Activated CD8-positive, alpha-beta memory T cell treated with anti-CD3 and anti-CD28 coated beads for 1 hour (primary cell): ENCODE results near the gene GSTT4.
"Not testable (repeated sequence)": the region's sequence is repeated elsewhere in the genome, so short reads cannot be mapped to it uniquely, and the experiment has no call there.

Experiments
- DNase-seq, 2 donors: peaks; one replicate each; pipeline ENCODE4 v3.0.0-alpha.2; 2020; ENCODE audit warnings: low read depth in 1 of 2; ENCODE audit errors: extremely low read depth in 1 of 2

The GSTT4 gene

DNA sequence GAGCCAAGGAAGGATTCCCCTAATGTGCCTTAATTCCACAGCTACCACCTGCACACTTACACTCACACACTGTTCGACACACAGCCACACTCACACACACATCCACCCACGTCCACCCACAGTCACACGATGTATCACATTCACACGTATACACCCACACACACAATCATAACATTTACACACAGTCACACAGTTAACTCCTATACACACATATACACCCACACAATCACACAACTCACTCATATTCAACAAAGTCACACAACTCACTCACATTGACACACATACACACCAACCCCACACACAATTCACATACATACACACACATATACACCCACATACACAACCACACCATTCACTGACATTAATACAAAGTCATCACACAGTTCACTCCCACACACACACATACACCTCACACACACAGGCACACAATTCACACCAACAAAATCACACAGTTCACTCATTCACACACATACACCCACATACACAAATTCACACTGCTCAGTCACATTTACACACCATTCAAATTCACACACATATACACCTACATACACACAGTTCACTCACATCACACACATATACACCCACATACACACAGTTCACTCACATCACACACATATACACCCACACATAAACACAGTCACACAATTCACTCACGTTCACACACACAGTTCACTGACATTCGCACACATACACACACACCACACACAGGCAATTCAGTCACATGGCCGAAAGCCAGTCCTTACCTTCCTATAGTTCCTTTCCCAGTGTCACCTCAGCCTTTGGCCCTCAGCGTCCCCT lies 50.9 kb downstream of the GSTT4 start:
- not testable (repeated sequence) for DNase-seq

DNA sequence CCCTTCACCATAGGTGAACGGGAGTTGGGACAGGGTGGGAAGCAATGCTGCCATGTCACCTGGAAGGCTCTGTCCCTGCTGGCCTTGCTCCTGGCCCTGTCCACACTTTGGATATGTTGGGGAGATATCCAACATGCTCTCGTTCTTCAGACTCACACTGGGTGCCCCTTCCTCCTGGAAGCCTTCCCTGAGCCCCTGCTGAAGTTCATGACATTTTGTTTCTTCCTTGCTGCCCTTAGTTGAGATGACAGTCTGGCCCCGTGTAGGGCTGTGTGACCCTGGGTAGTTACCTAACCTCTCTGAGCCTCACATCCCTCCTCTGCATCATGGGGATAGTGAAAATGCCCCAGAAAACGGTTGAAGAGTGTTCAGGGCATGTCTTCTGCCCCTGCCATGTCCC lies 51.8 kb downstream of the GSTT4 start:
- not testable (repeated sequence) for DNase-seq

DNA sequence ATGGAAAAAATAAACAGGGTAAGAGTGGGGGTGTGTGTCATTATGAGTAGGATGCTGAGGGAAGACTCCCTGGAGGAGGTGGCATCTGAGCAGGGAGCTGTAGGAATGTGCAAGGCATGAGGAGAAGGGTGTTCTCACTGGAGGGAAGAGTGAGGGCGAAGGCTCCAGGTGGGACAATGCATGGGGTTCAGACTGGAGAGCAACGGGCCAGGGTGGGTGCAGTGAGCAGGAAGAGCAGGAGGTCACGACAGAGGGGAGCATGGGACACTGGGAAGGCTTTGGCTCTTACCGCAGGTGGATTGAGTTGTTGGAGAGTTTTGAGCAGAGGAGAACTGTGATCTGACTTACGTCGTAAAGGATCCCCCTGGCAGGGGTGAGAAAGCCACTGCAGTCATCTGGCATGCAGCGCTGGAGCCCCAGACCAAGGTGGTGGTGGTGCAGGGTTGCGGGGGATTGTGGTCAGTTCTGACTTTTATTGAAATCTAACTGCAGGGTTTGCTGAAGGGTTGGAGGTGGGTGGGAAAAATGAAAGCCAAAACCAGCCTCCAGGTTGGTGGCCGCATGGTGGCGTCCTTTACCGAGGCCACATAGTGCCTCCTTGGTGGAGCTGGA lies 52.4 kb downstream of the GSTT4 start:
- not testable (repeated sequence) for DNase-seq

DNA sequence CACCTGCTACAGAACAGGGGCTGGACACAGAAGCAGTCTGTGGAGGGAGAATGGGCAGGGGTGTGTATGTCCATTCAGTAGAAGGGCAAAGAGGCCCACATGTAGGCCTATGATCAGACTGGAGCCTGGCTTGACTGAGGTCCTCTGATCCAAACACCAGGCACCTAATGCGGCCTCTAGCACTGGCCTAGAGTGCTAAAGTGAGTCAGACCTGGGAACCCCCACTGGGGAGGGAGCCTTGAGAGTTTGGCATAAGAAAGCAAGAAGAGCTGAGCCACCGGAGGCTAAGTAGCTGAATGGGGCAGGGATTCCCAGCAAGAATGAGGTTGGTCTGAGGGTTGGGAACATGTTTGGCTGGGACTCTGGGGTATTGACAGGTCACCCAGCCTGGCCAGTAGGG lies 53.9 kb downstream of the GSTT4 start:
- not testable (repeated sequence) for DNase-seq

DNA sequence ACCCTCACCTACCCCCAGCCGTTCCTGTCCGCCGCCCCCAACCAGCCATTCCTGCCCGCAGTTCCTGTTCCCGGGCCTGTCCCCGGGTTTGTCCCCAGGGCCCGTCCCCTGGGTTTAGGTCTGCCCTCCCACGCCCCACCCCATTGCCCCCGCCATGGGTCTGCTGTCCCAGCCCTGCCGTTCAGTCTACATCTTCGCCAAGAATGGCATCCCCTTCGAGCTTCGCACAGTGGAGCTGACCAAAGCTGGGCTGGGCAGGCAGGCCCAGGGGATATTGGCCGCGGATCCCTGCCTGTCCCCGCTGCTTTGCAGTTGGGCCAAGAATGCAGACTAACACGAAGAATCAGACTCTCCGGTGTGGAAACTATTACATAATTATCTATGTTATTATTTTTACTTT lies 55.5 kb downstream of the GSTT4 start:
- not testable (repeated sequence) for DNase-seq
